ENCODE results near the gene GATAD2A. TPM values are rescaled to one million over a fixed set of nuclear protein-coding genes. Genes with fewer than 3 reads are reported as not detected.

Gene GATAD2A
- total and polyA plus RNA-seq, 2 of the 13 experiments (the other 11 are each of a cell fraction or from before 2014, with no cell fraction given) = 16.8 to 28.6 TPM

DNA sequence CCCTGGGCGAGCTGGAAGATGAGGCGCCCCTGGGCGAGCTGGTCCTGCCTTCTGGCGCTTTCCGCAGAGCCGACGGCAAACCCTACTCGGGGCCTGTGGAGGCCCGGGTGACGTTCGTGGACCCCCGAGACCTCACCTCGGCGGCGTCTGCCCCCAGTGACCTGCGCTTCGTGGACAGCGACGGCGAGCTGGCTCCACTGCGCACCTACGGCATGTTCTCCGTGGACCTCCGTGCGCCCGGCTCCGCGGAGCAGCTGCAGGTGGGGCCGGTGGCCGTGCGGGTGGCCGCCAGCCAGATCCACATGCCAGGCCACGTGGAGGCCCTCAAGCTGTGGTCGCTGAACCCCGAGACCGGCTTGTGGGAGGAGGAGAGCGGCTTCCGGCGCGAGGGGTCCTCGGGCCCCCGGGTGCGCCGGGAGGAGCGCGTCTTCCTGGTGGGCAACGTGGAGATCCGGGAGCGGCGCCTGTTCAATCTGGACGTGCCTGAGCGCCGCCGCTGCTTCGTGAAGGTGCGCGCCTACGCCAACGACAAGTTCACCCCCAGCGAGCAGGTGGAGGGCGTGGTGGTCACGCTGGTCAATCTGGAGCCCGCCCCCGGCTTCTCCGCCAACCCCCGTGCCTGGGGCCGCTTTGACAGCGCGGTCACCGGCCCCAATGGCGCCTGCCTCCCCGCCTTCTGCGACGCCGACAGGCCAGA is 138.9 kb downstream of the GATAD2A start (continued):
- TF ChIP-seq, protein P1, sequence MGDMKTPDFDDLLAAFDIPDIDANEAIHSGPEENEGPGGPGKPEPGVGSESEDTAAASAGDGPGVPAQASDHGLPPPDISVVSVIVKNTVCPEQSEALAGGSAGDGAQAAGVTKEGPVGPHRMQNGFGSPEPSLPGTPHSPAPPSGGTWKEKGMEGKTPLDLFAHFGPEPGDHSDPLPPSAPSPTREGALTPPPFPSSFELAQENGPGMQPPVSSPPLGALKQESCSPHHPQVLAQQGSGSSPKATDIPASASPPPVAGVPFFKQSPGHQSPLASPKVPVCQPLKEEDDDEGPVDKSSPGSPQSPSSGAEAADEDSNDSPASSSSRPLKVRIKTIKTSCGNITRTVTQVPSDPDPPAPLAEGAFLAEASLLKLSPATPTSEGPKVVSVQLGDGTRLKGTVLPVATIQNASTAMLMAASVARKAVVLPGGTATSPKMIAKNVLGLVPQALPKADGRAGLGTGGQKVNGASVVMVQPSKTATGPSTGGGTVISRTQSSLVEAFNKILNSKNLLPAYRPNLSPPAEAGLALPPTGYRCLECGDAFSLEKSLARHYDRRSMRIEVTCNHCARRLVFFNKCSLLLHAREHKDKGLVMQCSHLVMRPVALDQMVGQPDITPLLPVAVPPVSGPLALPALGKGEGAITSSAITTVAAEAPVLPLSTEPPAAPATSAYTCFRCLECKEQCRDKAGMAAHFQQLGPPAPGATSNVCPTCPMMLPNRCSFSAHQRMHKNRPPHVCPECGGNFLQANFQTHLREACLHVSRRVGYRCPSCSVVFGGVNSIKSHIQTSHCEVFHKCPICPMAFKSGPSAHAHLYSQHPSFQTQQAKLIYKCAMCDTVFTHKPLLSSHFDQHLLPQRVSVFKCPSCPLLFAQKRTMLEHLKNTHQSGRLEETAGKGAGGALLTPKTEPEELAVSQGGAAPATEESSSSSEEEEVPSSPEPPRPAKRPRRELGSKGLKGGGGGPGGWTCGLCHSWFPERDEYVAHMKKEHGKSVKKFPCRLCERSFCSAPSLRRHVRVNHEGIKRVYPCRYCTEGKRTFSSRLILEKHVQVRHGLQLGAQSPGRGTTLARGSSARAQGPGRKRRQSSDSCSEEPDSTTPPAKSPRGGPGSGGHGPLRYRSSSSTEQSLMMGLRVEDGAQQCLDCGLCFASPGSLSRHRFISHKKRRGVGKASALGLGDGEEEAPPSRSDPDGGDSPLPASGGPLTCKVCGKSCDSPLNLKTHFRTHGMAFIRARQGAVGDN (CRISPR knock-in tag; IDR thresholded peaks at IDR 0.05) = no peak

DNA sequence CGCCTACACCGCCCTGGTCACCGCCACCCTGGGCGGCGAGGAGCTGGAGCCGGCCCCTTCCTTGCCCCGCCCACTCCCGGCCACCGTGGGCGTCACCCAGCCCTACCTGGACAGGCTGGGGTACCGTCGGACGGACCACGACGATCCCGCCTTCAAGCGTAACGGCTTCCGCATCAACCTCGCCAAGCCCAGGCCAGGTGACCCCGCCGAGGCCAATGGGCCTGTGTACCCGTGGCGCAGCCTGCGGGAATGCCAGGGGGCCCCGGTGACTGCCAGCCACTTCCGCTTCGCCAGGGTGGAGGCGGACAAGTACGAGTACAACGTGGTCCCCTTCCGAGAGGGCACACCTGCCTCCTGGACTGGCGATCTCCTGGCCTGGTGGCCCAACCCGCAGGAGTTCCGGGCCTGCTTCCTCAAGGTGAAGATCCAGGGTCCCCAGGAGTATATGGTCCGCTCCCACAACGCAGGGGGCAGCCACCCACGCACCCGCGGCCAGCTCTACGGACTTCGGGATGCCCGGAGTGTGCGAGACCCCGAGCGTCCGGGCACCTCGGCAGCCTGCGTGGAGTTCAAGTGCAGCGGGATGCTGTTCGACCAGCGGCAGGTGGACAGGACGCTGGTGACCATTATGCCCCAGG is 139.6 kb downstream of the GATAD2A start:
- Histone ChIP-seq H3K4me1 (ENCODE audit: insufficient read depth, low read length) (no peaks in the 10 kb centered on the region), H3K36me3 (replicated peaks in 1 of 2; ENCODE audit: control insufficient read depth in 1 of 2, insufficient read depth in 2 of 2, low read length in 2 of 2) (no peaks in the 10 kb centered on the region), H4K20me1 (ENCODE audit: insufficient read depth, low read length) (no peaks in the 10 kb centered on the region), H3K9me3 (ENCODE audit: low read length) (no peaks in the 10 kb centered on the region), H3K4me3 (replicated peaks in 1 of 3; ENCODE audit: insufficient read depth in 1 of 3, low read depth in 2 of 3, low read length in 3 of 3) (no peak overlapping the region), H3K9ac (ENCODE audit: insufficient read depth, low read depth, low read length) (no peak overlapping the region), H3K4me2 (ENCODE audit: low read depth, low read length) (no peak overlapping the region), H3K79me2 (ENCODE audit: insufficient read depth, low read length) (no peaks in the 10 kb centered on the region), H2AFZ (ENCODE audit: low read length) (no peak overlapping the region), H3K27me3 (ENCODE audit: control insufficient read depth in 1 of 2, insufficient read depth in 2 of 2, low read length in 2 of 2) (peaks cover 4 to 42% of the 10 kb centered on the region in 2 experiments; a peak in 4 of 5 replicates), H3K27ac (ENCODE audit: extremely low read length, insufficient read depth, low read length) (no peak overlapping the region)
- ATAC-seq = no peak
- POLR2A ChIA-PET = no interaction called here
- no TSS peak for BruUV-seq (replicated peaks)
- in situ Hi-C loops (cut with HindIII; ENCODE audit: extremely low pct_ligation_motif_present, low pct_unique_long_range_greater_than_20kb) (loop anchor here (25.0 kb wide), 1 partner anchor 417 kb away; no protein-coding TSS in a partner anchor), intact Hi-C loops (cut with micrococcal nuclease; ENCODE audit: unreplicated experiment) (no loop called here)
- no peak for DNase-seq (ENCODE audit: low spot score)
- WGBS (ENCODE audit: low lambda C conversion rate) = 74% methylated on average over 30 of the region's 53 CpGs
- FAIRE-seq = no peak
- CTCF ChIA-PET (ENCODE audit: low intra/inter-chr PET ratio, low total read pairs) = no interaction called here
- TF ChIP-seq, protein P2, sequence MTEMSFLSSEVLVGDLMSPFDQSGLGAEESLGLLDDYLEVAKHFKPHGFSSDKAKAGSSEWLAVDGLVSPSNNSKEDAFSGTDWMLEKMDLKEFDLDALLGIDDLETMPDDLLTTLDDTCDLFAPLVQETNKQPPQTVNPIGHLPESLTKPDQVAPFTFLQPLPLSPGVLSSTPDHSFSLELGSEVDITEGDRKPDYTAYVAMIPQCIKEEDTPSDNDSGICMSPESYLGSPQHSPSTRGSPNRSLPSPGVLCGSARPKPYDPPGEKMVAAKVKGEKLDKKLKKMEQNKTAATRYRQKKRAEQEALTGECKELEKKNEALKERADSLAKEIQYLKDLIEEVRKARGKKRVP (CRISPR knock-in tag; IDR thresholded peaks at IDR 0.05) = no peak
- TF ChIP-seq DNMT3B (CRISPR knock-in tag; conservative IDR thresholded peaks at IDR 0.05) (no peak), NR2F1 (CRISPR knock-in tag; IDR thresholded peaks at IDR 0.05) (no peak), ARNT (IDR thresholded peaks at IDR 0.05) (no peak), MZF1 (CRISPR knock-in tag; IDR thresholded peaks at IDR 0.05; ENCODE audit: borderline replicate concordance) (no peak), PHF21A (CRISPR knock-in tag; IDR thresholded peaks at IDR 0.05) (no peak)
- TF ChIP-seq, protein P3, sequence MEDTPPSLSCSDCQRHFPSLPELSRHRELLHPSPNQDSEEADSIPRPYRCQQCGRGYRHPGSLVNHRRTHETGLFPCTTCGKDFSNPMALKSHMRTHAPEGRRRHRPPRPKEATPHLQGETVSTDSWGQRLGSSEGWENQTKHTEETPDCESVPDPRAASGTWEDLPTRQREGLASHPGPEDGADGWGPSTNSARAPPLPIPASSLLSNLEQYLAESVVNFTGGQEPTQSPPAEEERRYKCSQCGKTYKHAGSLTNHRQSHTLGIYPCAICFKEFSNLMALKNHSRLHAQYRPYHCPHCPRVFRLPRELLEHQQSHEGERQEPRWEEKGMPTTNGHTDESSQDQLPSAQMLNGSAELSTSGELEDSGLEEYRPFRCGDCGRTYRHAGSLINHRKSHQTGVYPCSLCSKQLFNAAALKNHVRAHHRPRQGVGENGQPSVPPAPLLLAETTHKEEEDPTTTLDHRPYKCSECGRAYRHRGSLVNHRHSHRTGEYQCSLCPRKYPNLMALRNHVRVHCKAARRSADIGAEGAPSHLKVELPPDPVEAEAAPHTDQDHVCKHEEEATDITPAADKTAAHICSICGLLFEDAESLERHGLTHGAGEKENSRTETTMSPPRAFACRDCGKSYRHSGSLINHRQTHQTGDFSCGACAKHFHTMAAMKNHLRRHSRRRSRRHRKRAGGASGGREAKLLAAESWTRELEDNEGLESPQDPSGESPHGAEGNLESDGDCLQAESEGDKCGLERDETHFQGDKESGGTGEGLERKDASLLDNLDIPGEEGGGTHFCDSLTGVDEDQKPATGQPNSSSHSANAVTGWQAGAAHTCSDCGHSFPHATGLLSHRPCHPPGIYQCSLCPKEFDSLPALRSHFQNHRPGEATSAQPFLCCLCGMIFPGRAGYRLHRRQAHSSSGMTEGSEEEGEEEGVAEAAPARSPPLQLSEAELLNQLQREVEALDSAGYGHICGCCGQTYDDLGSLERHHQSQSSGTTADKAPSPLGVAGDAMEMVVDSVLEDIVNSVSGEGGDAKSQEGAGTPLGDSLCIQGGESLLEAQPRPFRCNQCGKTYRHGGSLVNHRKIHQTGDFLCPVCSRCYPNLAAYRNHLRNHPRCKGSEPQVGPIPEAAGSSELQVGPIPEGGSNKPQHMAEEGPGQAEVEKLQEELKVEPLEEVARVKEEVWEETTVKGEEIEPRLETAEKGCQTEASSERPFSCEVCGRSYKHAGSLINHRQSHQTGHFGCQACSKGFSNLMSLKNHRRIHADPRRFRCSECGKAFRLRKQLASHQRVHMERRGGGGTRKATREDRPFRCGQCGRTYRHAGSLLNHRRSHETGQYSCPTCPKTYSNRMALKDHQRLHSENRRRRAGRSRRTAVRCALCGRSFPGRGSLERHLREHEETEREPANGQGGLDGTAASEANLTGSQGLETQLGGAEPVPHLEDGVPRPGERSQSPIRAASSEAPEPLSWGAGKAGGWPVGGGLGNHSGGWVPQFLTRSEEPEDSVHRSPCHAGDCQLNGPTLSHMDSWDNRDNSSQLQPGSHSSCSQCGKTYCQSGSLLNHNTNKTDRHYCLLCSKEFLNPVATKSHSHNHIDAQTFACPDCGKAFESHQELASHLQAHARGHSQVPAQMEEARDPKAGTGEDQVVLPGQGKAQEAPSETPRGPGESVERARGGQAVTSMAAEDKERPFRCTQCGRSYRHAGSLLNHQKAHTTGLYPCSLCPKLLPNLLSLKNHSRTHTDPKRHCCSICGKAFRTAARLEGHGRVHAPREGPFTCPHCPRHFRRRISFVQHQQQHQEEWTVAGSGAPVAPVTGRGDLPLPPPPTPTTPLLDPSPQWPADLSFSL (CRISPR knock-in tag; IDR thresholded peaks at IDR 0.05) = no peak
